Left lung (tissue), 10 donors: ENCODE measurements around the gene PRPF19. TPM values are rescaled to one million over a fixed set of nuclear protein-coding genes. Genes with fewer than 3 reads are reported as not detected.

Experiments used
- ATAC-seq: fragments of 200-7000 bp; cut with Tn5 transposase; one replicate; pipeline ENCODE4 v1.9.1; 2020; ENCODE audit warnings: moderate library complexity
- DNase-seq, 4 donors: peaks; one replicate each; pipeline ENCODE4 v3.0.0-alpha.2; 2013 to 2020
- H3K27ac ChIP-seq, 2 donors: fragments of 200-600 bp; sonication (generic) in 1 of 2; one replicate each; pipeline versions ENCODE4 v1.5.0 to v1.8.0; 2020 to 2021
- H3K27me3 ChIP-seq, 2 donors: fragments of 200-600 bp; sonication (generic) in 1 of 2; one replicate each; pipeline versions ENCODE4 v1.5.0 to v1.8.0; 2020 to 2021
- H3K36me3 ChIP-seq, 2 donors: fragments of 200-600 bp; sonication (generic) in 1 of 2; one replicate each; pipeline versions ENCODE4 v1.5.0 to v1.8.0; 2020 to 2021
- H3K4me1 ChIP-seq, 2 donors: fragments of 200-600 bp; one replicate each; pipeline ENCODE4 v1.8.0; 2021
- H3K4me3 ChIP-seq, 2 donors: fragments of 200-600 bp; sonication (generic) in 1 of 2; one replicate each; pipeline versions ENCODE4 v1.5.0 to v1.8.0; 2020 to 2021; ENCODE audit warnings: mild to moderate bottlenecking in 1 of 2
- H3K9me3 ChIP-seq, 2 donors: fragments of 200-600 bp; sonication (generic) in 1 of 2; one replicate each; pipeline versions ENCODE4 v1.5.0 to v1.8.0; 2020 to 2021
- intact Hi-C, 2 donors: fragments of 100-400 bp; cut with DNase I; formaldehyde crosslinking; loops; one replicate each; pipeline versions ENCODE4 v1.11.2 to v1.14.2; 2022
- polyA plus RNA-seq, 6 donors: library from polyadenylated mRNA; unstranded; fragments of 120-200 nt; gene quantifications; one replicate each; pipeline ENCODE4 v1.2.1, GENCODE V29; 2013; ENCODE audit not compliant: insufficient read length in 6 of 6
- total RNA-seq, 2 donors: library from RNA; stranded (reverse); fragmentation: NEBNext Ultra II Directional; extraction: Animal tissue kit (Norgen Biotek cat#: 25700); gene quantifications; one replicate each; pipeline ENCODE4 v1.2.1, GENCODE V29; 2021
- TF ChIP-seq, protein P1 (sequence below), 2 donors: fragments of 200-600 bp; sonication (generic) in 1 of 2; IDR thresholded peaks; one replicate each; pipeline versions ENCODE4 v1.5.0 to v1.8.0; 2021; ENCODE audit warnings: antibody characterized with exemption in 2 of 2
- donor health status: DM: no; HTN: yes; CAD: no.
- donor health status: DM: no; HTN: no; CAD: no.

The PRPF19 gene
- total and polyA plus RNA-seq, 8 donors = 49.1 to 144 (median 117) TPM

DNA sequence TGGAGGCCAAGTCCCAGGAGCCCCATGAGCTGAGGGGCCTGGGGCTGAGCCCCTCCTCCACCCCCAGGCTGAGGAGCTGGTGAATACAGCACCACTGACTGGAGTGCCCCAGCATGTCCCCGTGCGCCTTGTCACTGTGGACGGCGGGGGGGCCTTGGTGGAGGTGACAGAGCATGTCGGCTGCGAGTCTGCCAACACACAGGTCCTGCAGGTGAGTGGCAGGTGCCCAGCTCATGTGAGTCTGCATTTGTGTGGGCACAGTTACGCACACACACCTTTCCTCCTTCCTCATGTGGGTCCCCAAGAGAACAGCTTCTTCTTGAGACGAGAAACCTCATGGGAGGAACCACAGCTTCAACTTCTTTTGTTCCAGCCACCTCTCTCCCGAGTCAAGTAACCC lies 25.5 kb upstream of the PRPF19 start:
- ATAC-seq (no peak), DNase-seq (no peak)
- TF ChIP-seq, protein P1, sequence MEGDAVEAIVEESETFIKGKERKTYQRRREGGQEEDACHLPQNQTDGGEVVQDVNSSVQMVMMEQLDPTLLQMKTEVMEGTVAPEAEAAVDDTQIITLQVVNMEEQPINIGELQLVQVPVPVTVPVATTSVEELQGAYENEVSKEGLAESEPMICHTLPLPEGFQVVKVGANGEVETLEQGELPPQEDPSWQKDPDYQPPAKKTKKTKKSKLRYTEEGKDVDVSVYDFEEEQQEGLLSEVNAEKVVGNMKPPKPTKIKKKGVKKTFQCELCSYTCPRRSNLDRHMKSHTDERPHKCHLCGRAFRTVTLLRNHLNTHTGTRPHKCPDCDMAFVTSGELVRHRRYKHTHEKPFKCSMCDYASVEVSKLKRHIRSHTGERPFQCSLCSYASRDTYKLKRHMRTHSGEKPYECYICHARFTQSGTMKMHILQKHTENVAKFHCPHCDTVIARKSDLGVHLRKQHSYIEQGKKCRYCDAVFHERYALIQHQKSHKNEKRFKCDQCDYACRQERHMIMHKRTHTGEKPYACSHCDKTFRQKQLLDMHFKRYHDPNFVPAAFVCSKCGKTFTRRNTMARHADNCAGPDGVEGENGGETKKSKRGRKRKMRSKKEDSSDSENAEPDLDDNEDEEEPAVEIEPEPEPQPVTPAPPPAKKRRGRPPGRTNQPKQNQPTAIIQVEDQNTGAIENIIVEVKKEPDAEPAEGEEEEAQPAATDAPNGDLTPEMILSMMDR (IDR thresholded peaks at IDR 0.05) = no peak
- intact Hi-C loops = no loop called here
- H3K36me3 ChIP-seq = peaks cover 0 to 12% of the 10 kb centered on the region in 2 donors
- H3K27ac ChIP-seq = no peak overlapping the region
- no peaks in the 10 kb centered on the region for H3K9me3 ChIP-seq
- H3K4me3 ChIP-seq = no peak overlapping the region
- peaks cover 0 to 6% of the 10 kb centered on the region in 2 donors for H3K4me1 ChIP-seq
- peaks cover 0 to 20% of the 10 kb centered on the region in 2 donors for H3K27me3 ChIP-seq

DNA sequence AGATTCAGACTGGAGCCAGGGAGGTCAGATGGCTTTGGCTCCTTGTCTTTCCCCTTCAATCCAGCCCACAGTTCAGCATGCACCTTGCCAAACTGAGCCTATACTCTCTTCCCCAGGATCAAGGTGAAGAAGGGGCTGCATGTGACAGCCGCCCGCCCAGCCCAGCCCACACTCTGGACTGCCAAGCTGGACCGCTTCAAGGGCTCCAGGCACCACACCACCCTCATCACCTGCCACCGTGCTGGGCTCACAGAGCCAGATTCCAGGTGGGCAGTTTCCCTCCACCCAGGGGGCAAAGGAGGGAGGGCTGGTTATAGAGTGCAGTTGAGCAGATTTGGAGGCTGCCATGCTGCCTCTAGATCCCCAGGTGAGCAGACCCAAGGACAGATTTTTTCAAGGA lies 24.0 kb upstream of the PRPF19 start:
- Histone ChIP-seq H3K36me3 (no peaks in the 10 kb centered on the region), H3K4me1 (peaks cover 0 to 8% of the 10 kb centered on the region in 2 donors), H3K27me3 (peaks cover 0 to 35% of the 10 kb centered on the region in 2 donors), H3K9me3 (no peaks in the 10 kb centered on the region), H3K4me3 (no peak overlapping the region), H3K27ac (no peak overlapping the region)
- TF ChIP-seq, protein P1 (IDR thresholded peaks at IDR 0.05) = no peak
- ATAC-seq (no peak), DNase-seq (no peak)
- intact Hi-C loops = no loop called here

- Histone ChIP-seq H3K9me3 (no peaks in the 10 kb centered on the region), H3K27me3 (peaks cover 4 to 41% of the 10 kb centered on the region in 2 donors), H3K36me3 (no peaks in the 10 kb centered on the region), H3K4me1 (peaks cover 3 to 14% of the 10 kb centered on the region in 2 donors), H3K27ac (no peak overlapping the region), H3K4me3 (no peak overlapping the region)
- no peak for DNase-seq
- TF ChIP-seq, protein P1 (IDR thresholded peaks at IDR 0.05) = no peak
- intact Hi-C loops = no loop called here
- no peak for ATAC-seq
Observed at GRCh38 chr11:60929764-60930163, 23.4 kb upstream of the PRPF19 start.

DNA sequence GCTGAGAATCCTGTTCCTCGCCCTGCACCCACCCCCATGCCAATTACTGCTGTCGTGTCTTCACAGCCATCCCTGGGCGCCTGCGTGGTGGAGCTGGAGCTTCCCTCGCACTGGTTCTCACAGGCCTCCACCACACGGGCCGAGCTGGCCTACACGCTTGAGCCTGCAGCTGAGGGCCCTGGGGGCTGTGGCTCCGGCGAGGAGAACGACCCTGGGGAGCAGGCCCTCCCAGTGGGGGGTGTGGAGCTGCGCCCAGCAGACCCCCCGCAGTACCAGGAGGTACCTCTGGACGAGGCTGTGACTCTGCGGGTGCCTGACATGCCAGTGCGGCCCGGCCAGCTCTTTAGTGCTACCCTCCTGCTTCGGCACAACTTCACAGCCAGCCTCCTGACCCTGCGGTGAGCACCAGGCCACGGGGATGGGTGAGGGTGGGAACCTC lies 22.2 kb upstream of the PRPF19 start:
- DNase-seq (peak in 1 of 4 donors; percentile 26), ATAC-seq (no peak)
- TF ChIP-seq, protein P1 (IDR thresholded peaks at IDR 0.05) = no peak
- peaks cover 9 to 53% of the 10 kb centered on the region in 2 donors for H3K27me3 ChIP-seq
- H3K9me3 ChIP-seq = no peaks in the 10 kb centered on the region
- no peaks in the 10 kb centered on the region for H3K36me3 ChIP-seq
- no peak overlapping the region for H3K4me3 ChIP-seq
- no peak overlapping the region for H3K27ac ChIP-seq
- intact Hi-C loops = no loop called here
- H3K4me1 ChIP-seq = peaks cover 9 to 26% of the 10 kb centered on the region in 2 donors

GRCh38 chr11:60927600-60927999 lies 21.2 kb upstream of the PRPF19 start:
- TF ChIP-seq, protein P1 (IDR thresholded peaks at IDR 0.05) = no peak
- peaks cover 0 to 9% of the 10 kb centered on the region in 2 donors for H3K36me3 ChIP-seq
- peaks cover 9 to 59% of the 10 kb centered on the region in 2 donors for H3K27me3 ChIP-seq
- intact Hi-C loops = no loop called here
- H3K4me1 ChIP-seq = peaks cover 9 to 26% of the 10 kb centered on the region in 2 donors
- DNase-seq (peak in 1 of 4 donors; percentile 17), ATAC-seq (no peak)
- no peak overlapping the region for H3K27ac ChIP-seq
- no peaks in the 10 kb centered on the region for H3K9me3 ChIP-seq
- H3K4me3 ChIP-seq = no peak overlapping the region
